Smooth muscle cell (in vitro differentiated cells): ENCODE measurements around the gene NRXN3. TPM values are rescaled to one million over a fixed set of nuclear protein-coding genes. Genes with fewer than 3 reads are reported as not detected.

Source experiments
- DNase-seq: peaks from one replicate; lab custom pipeline; 2025; ENCODE audit not compliant: unreplicated experiment; lab: John Stamatoyannopoulos, UW
- H2AFZ ChIP-seq: fragments of 200-600 bp; sonication (generic); 2 replicates; pipeline ENCODE4 v1.6.0; 2016; ENCODE audit warnings: antibody characterized with exemption, low read depth, mild to moderate bottlenecking
- H3F3A ChIP-seq: fragments of 200-600 bp; sonication (generic); 2 replicates; pipeline ENCODE4 v1.6.0; 2017; ENCODE audit warnings: antibody characterized with exemption, low read depth
- H3K27ac ChIP-seq: fragments of 200-600 bp; sonication (generic); 2 replicates; pipeline ENCODE4 v1.5.1; 2016; ENCODE audit warnings: low read depth, mild to moderate bottlenecking
- H3K27me3 ChIP-seq: fragments of 200-600 bp; sonication (generic); 2 replicates; pipeline ENCODE4 v1.6.1; 2016; ENCODE audit warnings: low read depth, mild to moderate bottlenecking
- H3K36me3 ChIP-seq: fragments of 200-600 bp; sonication (generic); 2 replicates; pipeline ENCODE4 v1.5.1; 2016; ENCODE audit warnings: low read depth
- H3K4me1 ChIP-seq: fragments of 200-600 bp; sonication (generic); 2 replicates; pipeline ENCODE4 v1.5.1; 2016; ENCODE audit warnings: low read depth
- H3K4me2 ChIP-seq: fragments of 200-600 bp; sonication (generic); 2 replicates; pipeline ENCODE4 v1.6.0; 2016; ENCODE audit warnings: mild to moderate bottlenecking
- H3K4me3 ChIP-seq: fragments of 200-600 bp; sonication (generic); 2 replicates; pipeline ENCODE4 v1.5.1; 2016; ENCODE audit warnings: mild to moderate bottlenecking
- H3K79me2 ChIP-seq: fragments of 200-600 bp; sonication (generic); 2 replicates; pipeline ENCODE4 v1.6.0; 2016; ENCODE audit warnings: low read depth, mild to moderate bottlenecking
- H3K9ac ChIP-seq: fragments of 200-600 bp; sonication (generic); 2 replicates; pipeline ENCODE4 v1.6.0; 2016; ENCODE audit warnings: low read depth
- H3K9me3 ChIP-seq: fragments of 200-600 bp; sonication (generic); replicated peaks from 2 replicates; pipeline ENCODE4 v1.5.1; 2016; ENCODE audit warnings: low read depth
- H4K20me1 ChIP-seq: fragments of 200-600 bp; sonication (generic); 2 replicates; pipeline ENCODE4 v1.6.0; 2016; ENCODE audit warnings: low read depth
- WGBS: methylation state at CpG from one replicate; pipeline ENCODE4 v1.1.7; 2016; ENCODE audit warnings: low lambda C conversion rate; 5-methylcytosine and 5-hydroxymethylcytosine counted together
- polyA plus RNA-seq: library from polyadenylated mRNA; unstranded; fragments of >200 nt; fragmentation: Nextera tagmentation; extraction: Ambion mirVana; gene quantifications from 2 replicates; pipeline ENCODE4 v1.2.1, GENCODE V29; 2016
- total RNA-seq: library from RNA; depleted of rRNA; stranded (reverse); fragments of >200 nt; gene quantifications from 2 replicates; pipeline ENCODE4 v1.2.3, GENCODE V29; 2014
- TF ChIP-seq, protein P1 (sequence below): fragments of 200-600 bp; sonication (generic); IDR thresholded peaks from 2 replicates; pipeline ENCODE4 v1.5.1; 2017; ENCODE audit warnings: borderline replicate concordance, mild to moderate bottlenecking, antibody characterized with exemption; ENCODE audit not compliant: insufficient read depth, poor library complexity, severe bottlenecking

The NRXN3 gene
- total and polyA plus RNA-seq, 2 experiments from 2014 or later = 1.2 to 7.0 TPM

DNA sequence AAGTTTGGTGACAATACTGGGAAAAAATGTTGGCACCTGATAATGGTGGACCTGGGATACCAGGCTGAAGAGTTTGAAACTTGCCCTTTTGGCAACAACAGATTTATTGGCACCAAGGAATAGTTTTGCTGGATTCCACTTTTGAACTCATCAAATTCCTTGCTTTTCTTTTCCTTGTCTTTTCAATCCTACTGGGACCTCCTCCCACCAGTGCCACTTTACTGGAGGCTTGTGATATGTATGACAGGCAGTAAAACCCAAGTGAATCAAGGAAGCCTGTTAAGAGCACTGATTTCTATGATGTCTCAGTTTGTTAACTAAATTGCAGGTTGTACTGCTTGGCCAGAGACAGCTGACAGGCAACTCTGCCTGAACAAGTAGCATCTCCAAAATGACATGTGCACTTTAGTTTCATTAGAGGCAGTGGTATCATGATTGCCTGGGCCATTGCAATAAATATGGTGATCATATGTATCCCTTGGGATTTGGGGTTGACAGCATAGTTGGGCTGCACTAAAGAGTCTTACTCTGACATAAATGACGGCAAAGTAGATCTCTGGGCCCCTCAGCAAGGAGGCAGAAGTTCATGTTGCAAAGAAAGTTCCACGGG lies 1475.7 kb downstream of the NRXN3 start:
- Histone ChIP-seq H3K4me1 (no peaks in the 10 kb centered on the region), H3F3A (no peaks in the 10 kb centered on the region), H3K27me3 (no peaks in the 10 kb centered on the region), H3K36me3 (no peaks in the 10 kb centered on the region), H2AFZ (no peak overlapping the region), H3K9ac (no peak overlapping the region), H3K27ac (no peak overlapping the region), H3K79me2 (no peaks in the 10 kb centered on the region), H3K9me3 (no peaks in the 10 kb centered on the region), H4K20me1 (no peaks in the 10 kb centered on the region), H3K4me3 (no peak overlapping the region), H3K4me2 (no peak overlapping the region)
- no peak for DNase-seq
- 79% methylated on average over 2 of the region's 2 CpGs for whole genome bisulfite sequencing
- TF ChIP-seq, protein P1, sequence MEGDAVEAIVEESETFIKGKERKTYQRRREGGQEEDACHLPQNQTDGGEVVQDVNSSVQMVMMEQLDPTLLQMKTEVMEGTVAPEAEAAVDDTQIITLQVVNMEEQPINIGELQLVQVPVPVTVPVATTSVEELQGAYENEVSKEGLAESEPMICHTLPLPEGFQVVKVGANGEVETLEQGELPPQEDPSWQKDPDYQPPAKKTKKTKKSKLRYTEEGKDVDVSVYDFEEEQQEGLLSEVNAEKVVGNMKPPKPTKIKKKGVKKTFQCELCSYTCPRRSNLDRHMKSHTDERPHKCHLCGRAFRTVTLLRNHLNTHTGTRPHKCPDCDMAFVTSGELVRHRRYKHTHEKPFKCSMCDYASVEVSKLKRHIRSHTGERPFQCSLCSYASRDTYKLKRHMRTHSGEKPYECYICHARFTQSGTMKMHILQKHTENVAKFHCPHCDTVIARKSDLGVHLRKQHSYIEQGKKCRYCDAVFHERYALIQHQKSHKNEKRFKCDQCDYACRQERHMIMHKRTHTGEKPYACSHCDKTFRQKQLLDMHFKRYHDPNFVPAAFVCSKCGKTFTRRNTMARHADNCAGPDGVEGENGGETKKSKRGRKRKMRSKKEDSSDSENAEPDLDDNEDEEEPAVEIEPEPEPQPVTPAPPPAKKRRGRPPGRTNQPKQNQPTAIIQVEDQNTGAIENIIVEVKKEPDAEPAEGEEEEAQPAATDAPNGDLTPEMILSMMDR = no peak

DNA sequence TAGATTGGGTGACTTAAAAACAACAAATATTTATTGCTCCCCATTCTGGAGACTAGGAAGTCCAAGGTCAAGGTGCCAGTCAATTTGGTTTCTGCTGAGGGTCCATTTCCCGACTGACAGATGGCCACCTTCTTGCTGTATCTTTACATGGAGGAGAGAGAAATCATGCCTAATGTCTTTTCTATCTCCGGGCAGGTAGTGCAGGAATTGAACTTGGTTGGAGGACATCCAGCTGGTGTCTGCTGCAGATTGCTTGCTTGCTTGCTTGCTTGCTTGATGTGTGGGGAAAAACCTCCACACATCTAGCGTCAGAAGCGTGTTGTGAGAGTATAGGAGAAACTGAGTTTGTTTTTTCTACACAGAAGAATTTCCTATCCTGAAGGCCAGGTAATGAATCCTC lies 1479.7 kb downstream of the NRXN3 start:
- Histone ChIP-seq H3K27ac (no peak overlapping the region), H3K4me3 (no peak overlapping the region), H4K20me1 (no peaks in the 10 kb centered on the region), H3K27me3 (no peaks in the 10 kb centered on the region), H3K9me3 (no peaks in the 10 kb centered on the region), H3K79me2 (no peaks in the 10 kb centered on the region), H2AFZ (no peak overlapping the region), H3F3A (no peaks in the 10 kb centered on the region), H3K4me2 (no peak overlapping the region), H3K4me1 (no peaks in the 10 kb centered on the region), H3K9ac (no peak overlapping the region), H3K36me3 (no peaks in the 10 kb centered on the region)
- no peak for DNase-seq
- 95% methylated on average over 4 of the region's 4 CpGs for WGBS
- TF ChIP-seq, protein P1 = no peak

DNA sequence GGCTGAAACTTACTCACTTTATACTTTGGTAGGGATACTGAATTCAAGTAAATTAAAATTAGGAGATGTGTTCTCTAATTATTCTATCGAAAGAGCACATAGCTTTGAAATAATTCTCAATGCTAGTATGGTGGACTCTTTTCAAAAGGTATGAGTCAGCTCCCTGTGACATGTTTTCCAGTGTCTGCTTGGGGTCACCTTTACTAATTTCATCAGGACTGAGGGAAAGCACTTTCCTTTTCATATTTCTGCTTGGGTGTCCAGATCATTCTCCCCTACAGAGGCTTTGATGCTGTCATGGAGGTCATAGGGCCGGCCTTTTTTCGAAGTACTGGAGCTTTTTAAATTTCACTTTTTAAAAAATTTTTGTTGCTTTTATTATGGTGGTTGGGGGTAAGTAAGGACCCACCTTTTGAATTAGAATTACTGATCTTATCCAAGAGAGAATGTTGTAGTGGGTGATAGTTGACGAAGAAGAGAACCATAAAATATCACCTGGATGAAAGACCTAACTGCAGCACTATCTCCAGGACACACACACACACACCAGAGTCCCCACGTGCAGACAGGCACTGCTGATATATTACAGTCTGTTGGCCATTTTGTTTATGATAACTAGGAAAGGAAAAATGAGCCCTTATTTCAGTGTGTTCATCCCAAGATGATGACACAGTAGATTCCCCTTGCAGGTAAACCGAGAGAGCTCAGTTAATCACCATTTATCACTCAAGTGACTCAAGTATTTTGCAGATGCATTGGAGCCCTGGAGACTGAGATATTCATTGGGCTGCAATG lies 1482.5 kb downstream of the NRXN3 start:
- H3F3A ChIP-seq = no peaks in the 10 kb centered on the region
- no peak overlapping the region for H2AFZ ChIP-seq
- no peak for DNase-seq
- no peaks in the 10 kb centered on the region for H3K79me2 ChIP-seq
- TF ChIP-seq, protein P1 = no peak
- no peaks in the 10 kb centered on the region for H3K9me3 ChIP-seq
- no peak overlapping the region for H3K4me2 ChIP-seq
- H3K4me1 ChIP-seq = no peaks in the 10 kb centered on the region
- no peak overlapping the region for H3K27ac ChIP-seq
- H4K20me1 ChIP-seq = no peaks in the 10 kb centered on the region
- H3K4me3 ChIP-seq = no peak overlapping the region
- no peaks in the 10 kb centered on the region for H3K27me3 ChIP-seq
- H3K36me3 ChIP-seq = no peaks in the 10 kb centered on the region
- H3K9ac ChIP-seq = no peak overlapping the region
- WGBS = 87% methylated on average over 6 of the region's 6 CpGs
